Left ventricle myocardium inferior (tissue), 1 donor: ENCODE data around the gene VENTX. TPM values are rescaled to one million over a fixed set of nuclear protein-coding genes. Genes with fewer than 3 reads are reported as not detected.

ENCODE experiments used
- DNase-seq: peaks from one replicate; pipeline ENCODE4 v3.0.0-alpha.2; 2020
- H3K27ac ChIP-seq: fragments of 200-600 bp; replicated peaks from 2 replicates; pipeline ENCODE4 v1.8.0; 2021
- H3K27me3 ChIP-seq: fragments of 200-600 bp; 2 replicates; pipeline ENCODE4 v1.8.0; 2021; ENCODE audit warnings: low read depth
- H3K36me3 ChIP-seq: fragments of 200-600 bp; 2 replicates; pipeline ENCODE4 v1.8.0; 2021
- H3K4me1 ChIP-seq: fragments of 200-600 bp; 2 replicates; pipeline ENCODE4 v1.8.0; 2021
- H3K4me3 ChIP-seq: fragments of 200-600 bp; 2 replicates; pipeline ENCODE4 v1.8.0; 2021; ENCODE audit warnings: mild to moderate bottlenecking, moderate library complexity
- H3K9me3 ChIP-seq: fragments of 200-600 bp; replicated peaks from 2 replicates; pipeline ENCODE4 v1.8.0; 2021
- CTCF ChIP-seq: fragments of 200-600 bp; IDR thresholded peaks from 2 replicates; pipeline ENCODE4 v1.8.0; 2021; ENCODE audit warnings: antibody characterized with exemption, mild to moderate bottlenecking, borderline replicate concordance
- intact Hi-C: fragments of 100-400 bp; cut with micrococcal nuclease; formaldehyde crosslinking; loops from one replicate; pipeline ENCODE4 v1.11.0; 2022
- total RNA-seq: library from RNA; stranded (reverse); fragmentation: NEBNext Ultra II Directional; extraction: Animal tissue kit (Norgen Biotek cat#: 25700); gene quantifications from one replicate; pipeline ENCODE4 v1.2.1, GENCODE V29; 2021
- donor health status: DM: no; HTN: yes; CAD: no; lungs with severe emphysema.

The VENTX gene
- total RNA-seq, 1 donor from 2014 or later = 0.33 TPM

GRCh38 chr10:133226251-133226808 lies 11.3 kb upstream of the VENTX start:
- peaks cover 81% of the 10 kb centered on the region for H3K27me3 ChIP-seq
- H3K27ac ChIP-seq = no peak overlapping the region
- H3K4me3 ChIP-seq = no peak overlapping the region
- H3K36me3 ChIP-seq = no peaks in the 10 kb centered on the region
- H3K4me1 ChIP-seq = peaks cover 11% of the 10 kb centered on the region
- no peaks in the 10 kb centered on the region for H3K9me3 ChIP-seq
- TF ChIP-seq CTCF = no peak
- no peak for DNase-seq
- intact Hi-C loops = no loop called here

- Histone ChIP-seq H3K27me3 (peaks cover 85% of the 10 kb centered on the region), H3K36me3 (no peaks in the 10 kb centered on the region), H3K9me3 (no peaks in the 10 kb centered on the region), H3K4me1 (peaks cover 11% of the 10 kb centered on the region), H3K4me3 (no peak overlapping the region), H3K27ac (no peak overlapping the region)
- DNase-seq = no peak
- TF ChIP-seq CTCF = no peak
- intact Hi-C loops = no loop called here
Measured at GRCh38 chr10:133227256-133227655, 10.4 kb upstream of the VENTX start.

- DNase-seq = no peak
Measured at GRCh38 chr10:133229265-133230043, 8.2 kb upstream of the VENTX start.

GRCh38 chr10:133230044-133230361 lies 7.7 kb upstream of the VENTX start, which contains the start of gene UTF1:
TSS of gene UTF1 (plus strand) at chr10:133230217. CDS start at chr10:133230289, 72 bp downstream.
- intact Hi-C loops = no loop called here
- H3K27me3 ChIP-seq = peaks cover 99% of the 10 kb centered on the region

More at GRCh38 chr10:133229265-133230043, 8.2 kb upstream of the VENTX start:
- Histone ChIP-seq H3K9me3 (no peaks in the 10 kb centered on the region), H3K4me3 (no peak overlapping the region), H3K36me3 (no peaks in the 10 kb centered on the region), H3K27me3 (peaks cover 100% of the 10 kb centered on the region), H3K27ac (no peak overlapping the region), H3K4me1 (peaks cover 11% of the 10 kb centered on the region)
- no peak for TF ChIP-seq CTCF
- intact Hi-C loops = no loop called here

More at GRCh38 chr10:133230044-133230361, 7.7 kb upstream of the VENTX start, which contains the start of gene UTF1:
- no peak within 1 kb of the TSS for H3K27ac ChIP-seq
- no peaks in the 10 kb centered on the region for H3K36me3 ChIP-seq
- H3K4me3 ChIP-seq = peak within 1 kb of the TSS; percentile 36
- H3K4me1 ChIP-seq = peaks cover 11% of the 10 kb centered on the region
- no peak for TF ChIP-seq CTCF
- no peak for DNase-seq
- H3K9me3 ChIP-seq = no peaks in the 10 kb centered on the region
